HG03432 (cell line): Measurements from ENCODE around the gene STK4.
"Not testable (repeated sequence)": the region's sequence is repeated elsewhere in the genome, so short reads cannot be mapped to it uniquely, and the experiment has no call there.

Source experiments
- ATAC-seq: cut with Tn5 transposase; IDR thresholded peaks from one replicate; pipeline ENCODE4 v1.9.1; 2021; ENCODE audit warnings: mild to moderate bottlenecking, moderate library complexity; ENCODE audit not compliant: unreplicated experiment

Gene STK4

DNA sequence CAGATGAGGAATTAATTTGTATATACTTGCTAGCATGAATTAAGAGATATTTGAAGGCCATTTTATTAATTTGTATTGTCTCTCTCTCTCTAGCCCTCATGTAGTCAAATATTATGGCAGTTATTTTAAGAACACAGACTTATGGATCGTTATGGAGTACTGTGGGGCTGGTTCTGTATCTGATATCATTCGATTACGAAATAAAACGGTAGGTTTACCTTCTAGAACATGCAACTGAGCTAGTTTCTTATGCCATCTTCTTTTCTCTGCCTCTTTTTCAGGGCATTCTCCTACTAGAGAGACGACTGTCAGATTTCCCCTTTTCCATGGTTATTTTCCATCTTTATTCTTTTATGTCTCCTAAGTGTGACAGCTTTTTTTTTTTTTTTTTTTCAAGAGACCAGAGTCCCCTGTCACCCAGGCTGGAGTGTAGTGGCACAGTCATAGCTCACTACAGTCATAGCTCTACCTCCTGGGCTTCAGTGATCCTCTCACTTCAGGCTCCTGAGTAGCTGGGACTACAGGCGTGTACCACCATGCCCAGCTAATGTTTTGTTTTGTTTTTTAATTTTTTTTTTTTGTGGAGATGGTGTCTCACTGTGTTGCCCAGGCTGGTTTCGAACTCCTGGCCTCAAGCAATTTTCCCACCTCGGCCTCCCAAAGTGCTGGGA is 15.6 kb downstream of the STK4 start:
- ATAC-seq = no peak

- ATAC-seq = no peak
Observed at GRCh38 chr20:44983093-44983674, 16.9 kb downstream of the STK4 start.

- no peak for ATAC-seq
Observed at GRCh38 chr20:44988631-44989171, 22.4 kb downstream of the STK4 start.

DNA sequence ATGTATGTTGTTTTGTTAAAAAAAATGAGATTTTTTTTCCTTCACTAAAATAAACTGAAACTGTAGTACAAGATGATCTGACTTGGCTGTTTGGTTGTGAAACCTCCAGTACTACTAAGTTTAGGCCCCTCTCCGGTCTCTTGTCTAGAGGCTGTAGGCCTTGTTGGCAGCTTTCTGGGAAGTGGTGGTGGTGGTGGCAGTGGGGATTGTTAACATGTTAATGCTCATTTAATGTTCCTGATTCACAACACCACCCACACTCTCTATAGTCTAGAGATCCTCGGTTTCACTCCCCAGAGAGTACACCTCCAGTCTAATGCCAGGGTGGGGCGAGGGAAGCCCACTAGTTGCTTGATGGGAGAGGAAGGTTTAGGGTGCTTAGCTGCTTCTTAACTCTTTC is 24.1 kb downstream of the STK4 start:
- ATAC-seq = no peak

DNA sequence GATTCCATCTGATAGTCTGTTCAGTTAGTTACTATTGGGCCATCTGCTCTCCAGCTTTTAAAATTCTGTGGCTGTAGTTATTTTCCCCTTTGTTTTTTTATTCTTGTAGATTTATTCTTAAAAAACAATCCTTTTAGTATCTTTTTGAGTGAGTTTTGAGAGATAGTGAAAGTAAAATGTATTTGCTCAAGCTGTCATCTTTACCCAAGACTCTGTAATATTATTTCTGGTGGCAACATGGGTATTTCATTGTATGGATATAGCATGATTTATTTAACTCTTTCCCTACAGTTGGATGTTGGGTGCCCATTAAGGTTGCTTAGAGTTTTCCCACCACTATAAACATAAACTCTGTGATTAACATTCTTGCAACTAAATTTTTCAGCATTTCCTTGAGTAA is 24.6 kb downstream of the STK4 start:
- ATAC-seq = no peak

DNA sequence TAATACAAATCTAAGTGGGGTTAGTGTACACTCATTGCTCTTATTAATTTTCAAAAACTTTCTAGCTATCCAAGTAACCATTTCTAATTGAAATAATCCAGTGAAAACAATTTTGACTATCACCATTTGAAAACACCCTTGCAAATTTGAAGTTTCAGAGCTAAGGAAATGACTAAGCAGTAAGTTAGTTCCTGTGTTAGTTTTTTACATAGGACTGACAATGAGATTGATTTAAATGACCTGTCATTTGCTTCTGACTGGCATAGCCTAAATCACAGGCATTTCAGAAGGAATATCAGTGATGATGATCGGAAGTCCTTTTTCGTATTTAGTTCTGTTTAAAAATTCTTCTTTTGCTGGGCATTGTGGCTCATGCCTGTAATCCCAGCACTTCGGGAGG is 27.0 kb downstream of the STK4 start:
- ATAC-seq = no peak

DNA sequence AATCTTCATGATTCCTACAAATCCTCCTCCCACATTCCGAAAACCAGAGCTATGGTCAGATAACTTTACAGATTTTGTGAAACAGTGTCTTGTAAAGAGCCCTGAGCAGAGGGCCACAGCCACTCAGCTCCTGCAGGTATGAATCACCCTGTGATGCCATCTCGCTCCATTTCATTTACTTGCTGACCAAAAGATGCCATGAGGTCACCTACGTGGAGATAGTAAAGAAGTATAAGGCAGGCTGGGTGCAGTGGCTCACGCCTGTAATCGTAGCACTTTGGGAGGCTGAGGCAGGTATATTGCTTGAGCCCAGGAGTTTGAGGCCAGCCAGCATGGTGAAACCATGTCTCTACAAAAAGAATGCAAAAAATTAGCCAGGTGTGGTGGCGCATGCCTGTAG is 30.9 kb downstream of the STK4 start:
- ATAC-seq = no peak

GRCh38 chr20:44997668-44998067 is 31.4 kb downstream of the STK4 start:
- no peak for ATAC-seq

DNA sequence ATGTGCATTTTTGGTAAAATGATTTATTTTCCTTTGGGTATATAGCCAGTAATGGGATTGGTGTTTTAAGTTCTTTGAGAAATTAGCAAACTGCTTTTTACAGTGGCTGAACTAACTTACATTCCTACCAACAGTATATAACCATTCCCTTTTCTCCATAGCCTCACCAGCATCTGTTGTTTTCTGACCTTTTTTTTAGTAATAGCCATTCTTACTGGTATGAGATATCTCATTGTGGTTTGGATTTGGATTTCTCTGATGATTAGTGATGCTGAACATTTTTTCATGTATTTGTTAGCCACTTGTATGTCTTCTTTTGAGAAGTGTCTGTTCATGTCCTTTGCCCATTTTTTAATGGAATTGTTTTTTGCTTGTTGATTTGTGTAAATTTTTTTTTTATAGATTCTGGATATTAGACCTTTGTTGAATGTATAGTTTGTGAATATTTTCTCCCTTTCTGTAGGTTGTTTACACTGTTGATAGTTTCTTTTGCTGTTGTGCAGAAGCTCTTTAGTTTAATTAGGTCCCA is 42.3 kb downstream of the STK4 start:
- no peak for ATAC-seq

DNA sequence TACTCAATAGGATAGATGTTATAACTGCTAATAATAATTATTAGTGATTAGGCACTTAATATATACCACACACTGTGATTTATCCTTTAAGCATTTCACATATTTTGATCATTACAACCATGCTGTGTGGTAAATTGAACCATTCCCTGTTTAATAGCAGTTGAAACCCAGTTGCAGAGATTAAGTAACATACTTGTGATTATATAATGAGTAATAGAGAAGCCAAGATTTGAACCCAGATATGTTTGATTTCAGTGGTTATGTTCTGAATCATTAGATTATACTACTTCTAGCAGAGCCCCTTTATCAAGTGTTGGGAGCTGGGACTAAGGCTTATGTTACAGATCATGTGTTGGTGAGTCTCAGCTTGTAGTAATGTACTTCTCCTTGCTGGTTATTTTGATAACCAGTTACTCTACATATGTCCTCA is 44.1 kb downstream of the STK4 start:
- no peak for ATAC-seq

GRCh38 chr20:45011108-45011526 is 44.8 kb downstream of the STK4 start:
- ATAC-seq = no peak

DNA sequence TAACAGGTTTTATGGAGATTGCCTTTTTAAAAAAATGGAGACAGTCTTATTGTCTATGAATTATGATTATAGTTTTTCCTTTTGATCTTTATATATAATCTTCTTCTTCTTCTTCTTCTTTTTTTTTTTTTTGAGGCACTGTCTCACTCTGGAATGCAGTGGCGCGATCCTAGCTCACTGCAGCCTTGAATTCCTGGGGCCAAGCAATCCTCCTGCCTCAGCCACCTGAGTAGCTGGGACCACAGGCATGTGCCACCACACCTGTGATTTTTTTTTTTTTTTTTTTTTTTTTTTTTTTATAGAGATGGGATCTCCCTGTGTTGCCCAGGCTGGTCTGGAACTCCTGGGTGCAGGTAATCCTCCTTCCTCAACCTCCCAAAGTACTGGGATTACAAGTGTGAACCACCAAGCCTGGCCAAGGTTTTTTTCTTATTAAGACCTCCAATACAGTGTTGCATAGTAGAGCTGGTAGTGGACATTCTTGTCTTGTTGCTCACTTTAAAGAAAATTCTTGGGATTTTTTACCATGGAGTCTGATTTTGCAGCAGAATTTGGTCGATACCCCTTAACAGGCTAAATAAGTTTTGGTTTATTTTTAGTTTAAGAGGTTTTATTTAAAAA is 46.5 kb downstream of the STK4 start:
- no peak for ATAC-seq

DNA sequence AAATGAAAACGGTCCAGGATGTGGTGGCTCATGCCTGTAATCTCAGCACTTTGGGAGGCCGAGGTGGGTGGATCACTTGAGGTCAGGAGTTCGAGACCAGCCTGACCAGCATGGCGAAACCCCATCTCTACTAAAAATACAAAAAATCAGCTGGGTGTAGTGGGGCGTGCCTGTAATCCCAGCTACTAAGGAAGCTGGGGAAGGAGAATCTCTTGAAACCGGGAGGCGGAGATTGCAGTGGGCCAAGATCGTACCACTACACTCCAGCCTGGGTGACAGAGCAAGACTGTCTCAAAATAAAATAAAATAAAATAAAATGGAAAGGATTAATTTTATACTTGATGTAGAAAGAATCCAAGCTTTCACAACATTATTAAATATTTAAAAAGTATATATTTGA is 47.8 kb downstream of the STK4 start:
- not testable (repeated sequence) for ATAC-seq

GRCh38 chr20:45014671-45015415 is 48.5 kb downstream of the STK4 start:
- ATAC-seq = no peak

DNA sequence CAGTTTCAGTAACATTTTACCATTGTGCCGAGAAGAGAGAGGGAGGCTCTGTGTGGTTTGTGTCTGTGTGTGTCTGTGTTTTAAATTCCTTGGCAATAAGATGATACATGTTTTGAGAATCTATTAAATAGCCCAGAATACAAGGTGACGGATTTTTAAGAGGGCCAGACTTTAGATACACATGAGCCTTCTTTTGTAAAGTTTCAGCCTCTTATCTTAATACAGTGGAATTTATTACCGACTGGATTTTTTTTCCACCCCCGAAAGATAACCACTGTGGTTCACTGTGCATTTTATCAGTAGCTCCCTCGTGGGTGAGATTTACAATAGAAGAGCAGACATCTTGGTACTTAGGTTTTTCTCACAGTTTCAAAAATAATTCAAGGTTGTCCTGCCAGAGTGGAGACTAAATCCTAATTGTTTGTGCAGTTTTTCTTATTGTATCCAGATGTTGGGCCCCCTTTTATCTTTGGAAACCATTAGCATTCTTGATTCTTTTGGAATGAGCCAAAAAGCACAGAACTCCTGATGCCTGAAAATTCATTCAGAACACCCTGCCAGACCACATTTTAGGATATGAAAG is 49.9 kb downstream of the STK4 start:
- no peak for ATAC-seq

- ATAC-seq = no peak
Observed at GRCh38 chr20:45017281-45017680, 51.0 kb downstream of the STK4 start.

GRCh38 chr20:45017857-45018256 is 51.5 kb downstream of the STK4 start:
- no peak for ATAC-seq

- ATAC-seq = no peak
Observed at GRCh38 chr20:45019027-45019761, 52.9 kb downstream of the STK4 start.

DNA sequence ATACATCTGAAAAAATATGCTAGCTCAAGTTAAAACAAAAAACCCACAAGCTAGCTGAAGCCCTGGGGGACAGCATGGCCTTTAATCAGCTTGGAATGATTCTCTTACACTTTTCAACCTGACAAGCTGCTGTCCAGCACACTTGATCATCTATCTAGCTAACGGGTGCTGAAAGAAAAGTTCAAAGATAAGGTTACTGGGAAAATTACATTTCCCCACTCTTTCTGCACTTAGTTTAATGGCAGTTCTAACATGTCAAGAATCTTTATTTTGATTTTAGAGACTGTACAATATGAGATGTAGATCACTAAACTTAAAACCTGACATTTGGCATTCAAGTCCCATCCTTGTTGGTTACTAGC is 53.4 kb downstream of the STK4 start:
- ATAC-seq = no peak

- ATAC-seq = no peak
Observed at GRCh38 chr20:45020236-45020886, 54.0 kb downstream of the STK4 start.
